HFFc6 (cell line): ENCODE results near the gene NYNRIN. TPM values are rescaled to one million over a fixed set of nuclear protein-coding genes. Genes with fewer than 3 reads are reported as not detected.

Source experiments
- DNase-seq: peaks from one replicate; pipeline ENCODE4 v3.0.0-alpha.2; 2018
- H3K27ac Mint-ChIP-seq: 2 replicates; pipeline ENCODE4 v1.8.0; 2020; ENCODE audit warnings: mild to moderate bottlenecking, mixed read lengths
- H3K27me3 Mint-ChIP-seq: 2 replicates; pipeline ENCODE4 v1.8.0; 2021; ENCODE audit warnings: mild to moderate bottlenecking, moderate library complexity, mixed read lengths; ENCODE audit not compliant: insufficient read depth
- H3K36me3 Mint-ChIP-seq: 2 replicates; pipeline ENCODE4 v1.8.0; 2021; ENCODE audit warnings: low read depth, mixed read lengths
- H3K4me1 Mint-ChIP-seq: 2 replicates; pipeline ENCODE4 v1.8.0; 2020; ENCODE audit warnings: low read depth, mixed read lengths
- H3K4me3 Mint-ChIP-seq: 2 replicates; pipeline ENCODE4 v1.8.0; 2020; ENCODE audit warnings: mild to moderate bottlenecking, moderate library complexity, mixed read lengths
- H3K9me3 Mint-ChIP-seq: 2 replicates; pipeline ENCODE4 v1.8.0; 2020; ENCODE audit warnings: mild to moderate bottlenecking, mixed read lengths
- total RNA-seq, 6 experiments: library from RNA; stranded (reverse); fragmentation: NEBNext Ultra II Directional; extraction: Animal tissue kit (Norgen Biotek cat#: 25700); gene quantifications; 2 replicates in 1 of 6; 3 replicates in 5 of 6; pipeline ENCODE4 v1.2.3, GENCODE V29; 2021
- TF ChIP-seq, protein P1 (sequence below): fragments of 200-600 bp; sonication (generic); IDR thresholded peaks from 2 replicates; pipeline ENCODE4 v1.5.0; 2021; ENCODE audit warnings: antibody characterized with exemption, mild to moderate bottlenecking

Gene NYNRIN
- total RNA-seq, 6 experiments from 2014 or later: 3.9 to 6.3 (median 4.1) TPM

DNA sequence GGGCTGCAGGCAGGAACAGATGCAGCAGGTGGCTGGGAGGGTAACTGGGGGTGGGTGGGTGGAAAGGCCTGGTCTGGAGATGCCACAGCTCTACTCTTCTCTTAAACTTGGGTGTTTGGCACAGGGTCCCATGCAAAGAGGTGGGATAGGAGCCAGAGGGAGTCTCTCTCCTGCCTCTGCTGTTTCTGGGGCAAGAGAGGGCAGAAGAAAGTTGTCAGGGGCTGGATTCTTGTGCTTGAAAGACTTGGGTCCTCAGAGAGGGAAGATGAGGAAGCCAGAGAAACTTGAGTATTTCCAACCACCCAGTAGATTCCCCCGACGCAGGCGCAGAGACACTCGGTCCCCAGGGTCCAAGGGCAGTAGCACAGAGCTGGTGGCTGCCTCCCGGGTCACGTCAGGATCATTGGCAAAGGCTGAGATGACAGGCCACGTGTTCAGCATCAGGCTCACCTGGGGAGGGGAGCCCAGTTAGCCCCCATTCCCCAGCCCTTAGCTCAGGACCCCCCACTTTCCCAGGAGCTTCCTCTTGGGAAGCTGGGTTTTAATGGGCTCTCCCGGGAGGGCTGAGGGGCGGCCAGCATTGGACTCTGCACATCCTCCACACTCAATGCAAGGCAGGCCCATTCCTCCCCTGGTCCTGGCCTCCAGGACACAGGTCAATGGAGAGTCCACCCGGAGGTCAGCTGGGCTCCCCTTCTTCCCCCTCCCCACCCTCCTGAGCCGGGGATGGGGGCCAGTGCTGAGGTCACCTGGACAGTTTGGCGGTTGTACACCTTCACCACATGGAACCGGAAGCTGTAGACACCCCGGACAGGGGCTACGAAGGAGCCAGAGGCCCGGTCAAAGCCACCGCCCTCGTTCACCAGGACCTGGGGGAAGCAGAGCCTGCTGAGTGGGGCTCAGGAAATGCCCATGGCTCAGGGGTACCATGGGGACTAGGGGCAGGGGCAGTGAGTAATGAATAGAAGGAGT is 29.0 kb downstream of the NYNRIN start:
- peaks cover 2% of the 10 kb centered on the region for H3K27me3 Mint-ChIP-seq
- no peak overlapping the region for H3K4me3 Mint-ChIP-seq
- H3K4me1 Mint-ChIP-seq: peaks cover 45% of the 10 kb centered on the region
- no peak for DNase-seq
- no peaks in the 10 kb centered on the region for H3K9me3 Mint-ChIP-seq
- peaks cover 8% of the 10 kb centered on the region for H3K36me3 Mint-ChIP-seq
- peak overlapping the region; percentile 48; the same call in 1 of the 2 replicates for H3K27ac Mint-ChIP-seq
- TF ChIP-seq, protein P1, sequence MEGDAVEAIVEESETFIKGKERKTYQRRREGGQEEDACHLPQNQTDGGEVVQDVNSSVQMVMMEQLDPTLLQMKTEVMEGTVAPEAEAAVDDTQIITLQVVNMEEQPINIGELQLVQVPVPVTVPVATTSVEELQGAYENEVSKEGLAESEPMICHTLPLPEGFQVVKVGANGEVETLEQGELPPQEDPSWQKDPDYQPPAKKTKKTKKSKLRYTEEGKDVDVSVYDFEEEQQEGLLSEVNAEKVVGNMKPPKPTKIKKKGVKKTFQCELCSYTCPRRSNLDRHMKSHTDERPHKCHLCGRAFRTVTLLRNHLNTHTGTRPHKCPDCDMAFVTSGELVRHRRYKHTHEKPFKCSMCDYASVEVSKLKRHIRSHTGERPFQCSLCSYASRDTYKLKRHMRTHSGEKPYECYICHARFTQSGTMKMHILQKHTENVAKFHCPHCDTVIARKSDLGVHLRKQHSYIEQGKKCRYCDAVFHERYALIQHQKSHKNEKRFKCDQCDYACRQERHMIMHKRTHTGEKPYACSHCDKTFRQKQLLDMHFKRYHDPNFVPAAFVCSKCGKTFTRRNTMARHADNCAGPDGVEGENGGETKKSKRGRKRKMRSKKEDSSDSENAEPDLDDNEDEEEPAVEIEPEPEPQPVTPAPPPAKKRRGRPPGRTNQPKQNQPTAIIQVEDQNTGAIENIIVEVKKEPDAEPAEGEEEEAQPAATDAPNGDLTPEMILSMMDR: no peak

DNA sequence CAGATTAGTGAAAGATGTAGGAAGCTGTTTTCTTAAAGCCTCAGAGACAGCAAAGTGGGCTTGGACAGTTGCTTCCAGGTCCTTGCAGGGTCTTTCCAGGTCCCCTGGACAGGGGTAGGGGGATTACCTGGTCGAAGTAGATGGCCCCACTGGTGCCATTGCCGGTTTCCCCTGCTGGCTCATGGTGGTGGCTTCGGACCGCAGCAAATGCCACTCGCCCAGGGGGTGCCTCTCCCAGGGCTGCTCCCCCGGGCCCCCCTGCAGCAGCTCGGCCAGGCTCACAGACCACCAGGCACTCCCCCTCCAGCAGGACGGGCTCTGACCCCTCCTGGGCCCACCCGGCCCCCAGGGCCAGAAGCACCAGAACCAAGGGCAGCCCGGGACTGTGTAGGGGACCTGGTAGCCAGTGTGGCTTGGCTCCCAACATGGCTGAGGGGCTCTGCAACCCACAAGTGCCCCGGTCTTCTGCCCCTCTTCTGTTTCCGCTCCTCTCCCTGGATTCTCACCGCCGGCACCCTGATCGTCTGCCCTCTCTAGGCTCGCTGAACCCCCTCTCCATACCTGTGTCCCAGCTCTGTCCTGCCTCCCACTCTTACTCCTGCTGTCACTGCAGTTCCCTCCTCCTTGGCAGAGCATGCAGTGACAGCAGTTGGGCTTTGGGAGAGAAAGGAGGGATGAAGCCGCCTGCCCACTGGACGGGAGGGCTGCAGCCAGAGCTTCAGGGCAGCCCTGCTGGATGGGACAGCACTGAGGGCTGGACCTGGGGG is 30.0 kb downstream of the NYNRIN start:
- peak overlapping the region; percentile 86; the same call in 1 of the 2 replicates for H3K4me3 Mint-ChIP-seq
- no peaks in the 10 kb centered on the region for H3K9me3 Mint-ChIP-seq
- peak overlapping the region; percentile 96 for H3K27ac Mint-ChIP-seq
- peaks cover 2% of the 10 kb centered on the region for H3K27me3 Mint-ChIP-seq
- DNase-seq: no peak
- H3K36me3 Mint-ChIP-seq: peaks cover 8% of the 10 kb centered on the region
- H3K4me1 Mint-ChIP-seq: peaks cover 52% of the 10 kb centered on the region
- TF ChIP-seq, protein P1: no peak

GRCh38 chr14:24429395-24430142 is 30.8 kb downstream of the NYNRIN start, which contains the start of the genes CBLN3 and KHNYN:
CBLN3 (minus strand) TSS chr14:24429668; CDS start chr14:24429054, 614 bp downstream.
KHNYN (plus strand) TSS chr14:24429954; CDS start chr14:24430731, 777 bp downstream.
- Mint-ChIP-seq H3K4me1 (peaks cover 52% of the 10 kb centered on the region), H3K27me3 (peaks cover 2% of the 10 kb centered on the region), H3K27ac (peak within 1 kb of the TSS; percentile 96), H3K9me3 (no peaks in the 10 kb centered on the region), H3K36me3 (peaks cover 8% of the 10 kb centered on the region), H3K4me3 (peak within 1 kb of the TSS; percentile 86)
- peak; percentile 88 for DNase-seq
- TF ChIP-seq, protein P1: no peak

DNA sequence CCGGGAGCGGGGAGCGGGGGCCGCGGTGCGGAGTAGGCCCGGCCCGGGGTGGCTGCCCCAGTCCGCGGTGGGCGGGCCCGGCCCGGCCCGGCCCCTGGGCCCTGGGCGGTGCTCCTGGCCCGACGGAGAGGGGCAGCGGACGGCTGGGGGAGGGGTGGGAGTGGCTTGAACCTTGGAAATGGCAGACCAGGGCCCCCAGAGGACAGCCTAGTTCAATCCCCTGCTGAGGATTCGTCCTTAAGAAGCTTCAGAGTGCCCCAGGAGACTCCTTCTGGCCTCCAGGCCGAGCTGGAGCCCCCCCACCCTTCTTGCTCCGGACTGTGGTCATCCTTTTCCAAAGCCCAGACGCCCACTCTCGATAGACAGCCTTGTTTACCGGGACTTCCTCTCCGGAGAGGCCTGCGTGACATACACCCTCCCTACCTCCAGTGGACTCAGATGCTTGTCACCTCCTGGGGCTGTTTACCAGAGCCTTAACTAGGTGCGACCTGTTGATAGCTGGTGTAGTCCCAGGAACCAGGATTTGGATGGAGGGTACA is 31.4 kb downstream of the NYNRIN start:
- H3K9me3 Mint-ChIP-seq: no peaks in the 10 kb centered on the region

More for the DNA sequence above, 31.4 kb downstream of the NYNRIN start:
- DNase-seq: peak; percentile 44
- peaks cover 2% of the 10 kb centered on the region for H3K27me3 Mint-ChIP-seq
- peaks cover 8% of the 10 kb centered on the region for H3K36me3 Mint-ChIP-seq
- TF ChIP-seq, protein P1: no peak
- peak overlapping the region; percentile 95 for H3K27ac Mint-ChIP-seq
- H3K4me1 Mint-ChIP-seq: peaks cover 49% of the 10 kb centered on the region
- peak overlapping the region; percentile 80 for H3K4me3 Mint-ChIP-seq
